Thoracic aorta (tissue), 2 donors: ENCODE results near the gene MSTN. TPM values are rescaled to one million over a fixed set of nuclear protein-coding genes. Genes with fewer than 3 reads are reported as not detected.
A peak's percentile ranks its signal among the peaks of the same experiment; 100 is the strongest.

Experiments
- ATAC-seq: fragments of 150-250 bp; one replicate; pipeline ENCODE4 v1.8.0; 2017; ENCODE audit warnings: low read depth; ENCODE audit not compliant: insufficient number of reproducible peaks, low FRiP score
- DNase-seq: peaks from one replicate; pipeline ENCODE4 v3.0.0-alpha.2; 2020; ENCODE audit warnings: low spot score
- H3K27ac ChIP-seq, 2 donors: fragments of 200-600 bp; sonication (generic); 1 replicate in 1 of 2; 2 replicates in 1 of 2; pipeline ENCODE4 v1.5.1; 2016; ENCODE audit warnings: mild to moderate bottlenecking in 2 of 2, moderate library complexity in 2 of 2
- H3K27me3 ChIP-seq: fragments of 200-600 bp; sonication (generic); replicated peaks from 2 replicates; pipeline ENCODE4 v1.6.0; 2016; ENCODE audit warnings: mild to moderate bottlenecking; ENCODE audit not compliant: insufficient read depth
- H3K36me3 ChIP-seq: fragments of 200-600 bp; sonication (generic); one replicate; pipeline ENCODE4 v1.5.1; 2016
- H3K4me1 ChIP-seq, 2 donors: fragments of 200-600 bp; sonication (generic); 1 replicate in 1 of 2; 2 replicates in 1 of 2; pipeline versions ENCODE4 v1.5.1 to v1.6.0; 2016; ENCODE audit warnings: low read depth in 2 of 2, mild to moderate bottlenecking in 1 of 2; ENCODE audit not compliant: control insufficient read depth in 1 of 2
- H3K4me3 ChIP-seq: fragments of 200-600 bp; sonication (generic); 2 replicates; pipeline ENCODE4 v1.5.1; 2016; ENCODE audit warnings: mild to moderate bottlenecking
- H3K9me3 ChIP-seq: fragments of 200-600 bp; sonication (generic); 2 replicates; pipeline ENCODE4 v1.5.1; 2016
- total RNA-seq, 2 donors: library from RNA; depleted of rRNA; stranded (reverse); fragments of >200 nt; gene quantifications; one replicate each; pipeline versions ENCODE4 v1.1.0 to v1.2.3, GENCODE V29; 2016
- TF ChIP-seq, protein P1 (sequence below): fragments of 200-600 bp; sonication (generic); IDR thresholded peaks from one replicate; pipeline ENCODE4 v1.5.1; 2019; ENCODE audit warnings: antibody characterized with exemption

Gene MSTN
- total RNA-seq, 2 donors from 2014 or later: 0.27 to 1.3 TPM

- no peaks in the 10 kb centered on the region for H3K27me3 ChIP-seq
- H3K4me3 ChIP-seq: no peak overlapping the region
- peaks cover 5 to 8% of the 10 kb centered on the region in 2 donors for H3K4me1 ChIP-seq
- no peak for ATAC-seq
- no peaks in the 10 kb centered on the region for H3K9me3 ChIP-seq
- no peak for DNase-seq
- no peak overlapping the region for H3K27ac ChIP-seq
- H3K36me3 ChIP-seq: no peaks in the 10 kb centered on the region
- TF ChIP-seq, protein P1, sequence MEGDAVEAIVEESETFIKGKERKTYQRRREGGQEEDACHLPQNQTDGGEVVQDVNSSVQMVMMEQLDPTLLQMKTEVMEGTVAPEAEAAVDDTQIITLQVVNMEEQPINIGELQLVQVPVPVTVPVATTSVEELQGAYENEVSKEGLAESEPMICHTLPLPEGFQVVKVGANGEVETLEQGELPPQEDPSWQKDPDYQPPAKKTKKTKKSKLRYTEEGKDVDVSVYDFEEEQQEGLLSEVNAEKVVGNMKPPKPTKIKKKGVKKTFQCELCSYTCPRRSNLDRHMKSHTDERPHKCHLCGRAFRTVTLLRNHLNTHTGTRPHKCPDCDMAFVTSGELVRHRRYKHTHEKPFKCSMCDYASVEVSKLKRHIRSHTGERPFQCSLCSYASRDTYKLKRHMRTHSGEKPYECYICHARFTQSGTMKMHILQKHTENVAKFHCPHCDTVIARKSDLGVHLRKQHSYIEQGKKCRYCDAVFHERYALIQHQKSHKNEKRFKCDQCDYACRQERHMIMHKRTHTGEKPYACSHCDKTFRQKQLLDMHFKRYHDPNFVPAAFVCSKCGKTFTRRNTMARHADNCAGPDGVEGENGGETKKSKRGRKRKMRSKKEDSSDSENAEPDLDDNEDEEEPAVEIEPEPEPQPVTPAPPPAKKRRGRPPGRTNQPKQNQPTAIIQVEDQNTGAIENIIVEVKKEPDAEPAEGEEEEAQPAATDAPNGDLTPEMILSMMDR: peak; percentile 41
Measured at GRCh38 chr2:190069936-190070696, 7.6 kb upstream of the MSTN start.

DNA sequence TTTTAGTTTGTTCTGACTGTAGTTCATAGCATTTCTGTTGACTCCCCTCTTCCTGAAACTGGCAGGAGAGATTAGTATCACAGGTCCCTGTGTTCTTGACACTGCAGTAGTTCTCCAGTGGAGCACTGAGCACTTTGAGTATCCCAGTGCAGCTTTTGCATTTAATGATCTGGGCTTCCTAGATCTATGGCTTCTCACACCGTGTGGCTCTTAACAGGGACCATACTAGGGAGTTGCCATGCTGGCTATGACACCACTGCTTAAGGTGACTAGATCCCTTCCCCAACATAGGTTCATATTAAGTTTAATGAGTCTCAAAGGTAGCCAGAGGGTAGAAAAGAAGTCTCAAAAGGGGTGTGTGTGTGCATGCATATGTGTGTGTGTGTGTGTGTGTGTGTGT is 6.2 kb upstream of the MSTN start:
- no peaks in the 10 kb centered on the region for H3K27me3 ChIP-seq
- DNase-seq: no peak
- H3K4me3 ChIP-seq: no peak overlapping the region
- H3K27ac ChIP-seq: no peak overlapping the region
- no peaks in the 10 kb centered on the region for H3K36me3 ChIP-seq
- ATAC-seq: no peak
- TF ChIP-seq, protein P1: no peak
- H3K9me3 ChIP-seq: no peaks in the 10 kb centered on the region
- peaks cover 5 to 8% of the 10 kb centered on the region in 2 donors for H3K4me1 ChIP-seq

DNA sequence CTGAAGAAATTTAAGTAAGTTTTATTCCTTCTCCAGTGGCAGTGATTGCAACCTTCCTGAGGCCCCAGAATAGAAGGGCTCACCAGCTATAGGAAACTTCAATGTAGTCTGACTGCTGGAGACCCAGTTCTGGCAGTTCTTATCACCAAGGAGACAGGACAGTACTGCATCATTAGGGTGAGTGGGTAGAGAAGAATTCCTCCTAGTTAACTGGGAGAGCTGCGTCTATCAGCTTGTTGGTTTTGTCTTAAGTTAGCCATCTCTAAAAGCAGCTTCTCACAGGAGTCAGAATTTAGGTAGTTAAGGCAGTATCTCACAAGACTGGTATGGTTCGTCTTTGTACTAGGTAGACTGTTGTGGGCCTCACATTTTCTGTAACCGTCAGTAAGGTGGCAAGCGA is 3.3 kb upstream of the MSTN start:
- H3K36me3 ChIP-seq: no peaks in the 10 kb centered on the region
- TF ChIP-seq, protein P1: no peak

GRCh38 chr2:190063624-190064023 is 1.1 kb upstream of the MSTN start:
- H3K9me3 ChIP-seq: no peaks in the 10 kb centered on the region
- no peaks in the 10 kb centered on the region for H3K4me1 ChIP-seq
- TF ChIP-seq, protein P1: no peak
- H3K27ac ChIP-seq: no peak overlapping the region
- no peaks in the 10 kb centered on the region for H3K27me3 ChIP-seq
- no peak overlapping the region for H3K4me3 ChIP-seq
- ATAC-seq: no peak
- no peaks in the 10 kb centered on the region for H3K36me3 ChIP-seq
- no peak for DNase-seq

More for the DNA sequence above, 3.3 kb upstream of the MSTN start:
- peaks cover 5 to 8% of the 10 kb centered on the region in 2 donors for H3K4me1 ChIP-seq
- DNase-seq: no peak
- no peaks in the 10 kb centered on the region for H3K27me3 ChIP-seq
- H3K4me3 ChIP-seq: no peak overlapping the region
- no peak overlapping the region for H3K27ac ChIP-seq
- no peak for ATAC-seq
- H3K9me3 ChIP-seq: no peaks in the 10 kb centered on the region

- ATAC-seq (no peak), DNase-seq (no peak)
- no peak overlapping the region for H3K27ac ChIP-seq
Measured at GRCh38 chr2:190062053-190062452, 476 bp downstream of the MSTN start.

More at GRCh38 chr2:190062053-190062452, 476 bp downstream of the MSTN start:
- H3K4me1 ChIP-seq: no peaks in the 10 kb centered on the region
- TF ChIP-seq, protein P1: no peak
- no peak overlapping the region for H3K4me3 ChIP-seq
- no peaks in the 10 kb centered on the region for H3K36me3 ChIP-seq
- H3K9me3 ChIP-seq: no peaks in the 10 kb centered on the region
- H3K27me3 ChIP-seq: no peaks in the 10 kb centered on the region
